Measurements from ENCODE around the gene MCRIP1.

DNA sequence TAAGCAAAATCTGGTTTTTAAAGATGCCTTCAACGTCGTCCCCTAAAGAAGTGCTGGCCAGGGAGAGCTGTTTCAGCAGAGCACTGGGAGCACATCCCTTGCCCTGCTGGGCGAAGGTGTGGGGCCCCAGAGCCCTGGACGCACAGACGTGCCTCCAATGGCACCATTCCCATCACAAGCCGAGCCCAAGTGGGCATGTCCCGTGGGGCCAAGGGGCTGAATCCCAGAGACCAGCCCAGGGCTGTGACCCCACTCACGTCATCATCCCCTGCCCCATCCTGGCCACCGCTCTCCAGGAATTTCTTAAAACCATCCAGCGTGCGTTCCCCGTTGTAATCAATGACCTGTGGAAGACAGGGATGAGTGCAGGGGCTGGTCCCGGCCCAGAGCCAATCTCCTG, 11.8 kb upstream of the MCRIP1 start:
- TF ChIP-seq CTCF (conservative IDR thresholded peaks at IDR 0.05 in 1 of 2, IDR thresholded peaks at IDR 0.05 in 1 of 2; ENCODE audit: extremely low read depth in 1 of 2, insufficient read depth in 1 of 2, low read depth in 1 of 2, low read length in 2 of 2) (no peak), EZH2 (IDR thresholded peaks at IDR 0.05; ENCODE audit: borderline replicate concordance, low read length) (no peak)

All from mammary epithelial cell (primary cell).